Astrocyte of the spinal cord (primary cell): ENCODE data around the gene XPO4.
"Not testable (repeated sequence)": the region's sequence is repeated elsewhere in the genome, so short reads cannot be mapped to it uniquely, and the experiment has no call there.

Experiments used
- DNase-seq: peaks from one replicate; pipeline ENCODE4 v3.0.0; 2011; ENCODE audit warnings: low read depth, low spot score
- H3K4me3 ChIP-seq: 2 replicates; pipeline ENCODE4 v1.5.1; 2011; ENCODE audit warnings: low read depth, mild to moderate bottlenecking, low read length, moderate library complexity
- CTCF ChIP-seq: IDR thresholded peaks from 2 replicates; pipeline ENCODE4 v1.5.1; 2012; ENCODE audit warnings: low read depth, mild to moderate bottlenecking, low read length, inconsistent platforms
- in situ Hi-C: cut with HindIII; loops from 2 replicates; pipeline ENCODE4 v1.10.0; 2017; ENCODE audit warnings: low sequenced_read_pairs

The XPO4 gene

DNA sequence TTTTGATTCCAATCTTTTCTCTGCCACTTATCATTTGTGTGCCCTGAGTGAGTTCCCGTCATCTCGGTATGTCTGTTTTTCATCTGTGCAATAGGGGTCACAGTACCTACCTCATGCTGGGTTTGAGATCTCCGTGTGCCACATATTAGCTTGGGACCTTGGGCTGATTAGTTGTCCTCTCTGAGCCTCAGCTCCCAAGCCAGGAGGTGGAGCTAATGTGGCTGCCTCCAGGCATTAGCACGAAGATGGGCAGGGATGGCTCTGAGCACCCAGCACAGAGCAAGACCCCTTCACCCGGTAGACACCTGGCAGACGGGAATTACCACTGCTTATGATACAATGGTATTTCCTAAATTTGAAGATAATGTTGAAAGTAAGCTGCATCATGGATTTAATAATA is 35.8 kb upstream of the XPO4 start:
- in situ Hi-C loops = no loop called here
- H3K4me3 ChIP-seq = no peak overlapping the region
- TF ChIP-seq CTCF = no peak
- DNase-seq = no peak

DNA sequence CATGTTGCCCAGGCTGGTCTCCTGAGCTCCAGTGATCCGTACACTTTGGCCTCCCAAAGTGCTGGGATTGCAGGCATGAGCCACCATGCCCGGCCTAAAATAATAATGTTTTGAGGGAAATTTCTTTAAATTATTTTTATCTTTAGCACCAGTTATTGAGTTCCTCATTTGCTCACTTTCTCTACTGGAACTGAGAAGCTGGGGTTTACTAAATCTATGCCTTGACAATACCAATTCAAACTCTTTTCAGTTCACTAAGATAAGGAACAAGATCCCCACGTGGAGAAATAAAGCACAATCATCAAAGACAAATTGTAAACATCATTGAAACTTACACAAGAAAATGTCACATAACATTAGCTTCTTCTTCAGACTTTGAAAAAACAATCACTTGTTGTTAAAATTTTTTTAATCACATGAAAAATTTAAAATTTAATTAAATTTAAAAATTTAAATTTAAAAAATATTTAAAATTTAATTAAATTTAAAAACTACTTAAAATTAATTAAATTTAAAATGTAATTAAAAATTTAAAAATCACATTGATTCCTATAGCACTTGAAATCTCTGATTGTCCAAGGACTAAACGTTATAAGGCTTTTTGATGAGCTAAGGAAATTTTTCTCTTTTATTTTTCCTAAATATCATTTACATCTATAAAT is 25.2 kb upstream of the XPO4 start:
- DNase-seq = no peak
- H3K4me3 ChIP-seq = no peak overlapping the region
- TF ChIP-seq CTCF = no peak
- in situ Hi-C loops = no loop called here

DNA sequence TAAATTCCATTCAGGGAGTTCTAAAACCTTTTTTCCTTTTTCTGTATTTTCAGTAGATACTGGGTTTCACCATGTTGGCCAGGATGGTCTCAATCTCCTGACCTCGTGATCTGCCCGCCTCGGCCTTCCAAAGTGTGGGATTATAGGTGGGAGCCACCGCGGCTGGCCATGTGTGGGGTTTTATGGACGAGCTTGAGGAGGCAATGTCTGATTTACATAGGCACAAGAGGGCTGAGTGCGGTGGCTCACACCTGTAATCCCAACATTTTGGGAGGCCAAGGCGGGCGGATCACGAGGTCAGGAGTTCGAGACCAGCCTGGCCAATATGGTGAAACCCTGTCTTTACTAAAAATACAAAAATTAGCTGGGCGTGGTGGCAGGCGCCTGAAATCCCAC is 22.8 kb upstream of the XPO4 start:
- in situ Hi-C loops, DNase-seq, H3K4me3 ChIP-seq: not testable (repeated sequence)

DNA sequence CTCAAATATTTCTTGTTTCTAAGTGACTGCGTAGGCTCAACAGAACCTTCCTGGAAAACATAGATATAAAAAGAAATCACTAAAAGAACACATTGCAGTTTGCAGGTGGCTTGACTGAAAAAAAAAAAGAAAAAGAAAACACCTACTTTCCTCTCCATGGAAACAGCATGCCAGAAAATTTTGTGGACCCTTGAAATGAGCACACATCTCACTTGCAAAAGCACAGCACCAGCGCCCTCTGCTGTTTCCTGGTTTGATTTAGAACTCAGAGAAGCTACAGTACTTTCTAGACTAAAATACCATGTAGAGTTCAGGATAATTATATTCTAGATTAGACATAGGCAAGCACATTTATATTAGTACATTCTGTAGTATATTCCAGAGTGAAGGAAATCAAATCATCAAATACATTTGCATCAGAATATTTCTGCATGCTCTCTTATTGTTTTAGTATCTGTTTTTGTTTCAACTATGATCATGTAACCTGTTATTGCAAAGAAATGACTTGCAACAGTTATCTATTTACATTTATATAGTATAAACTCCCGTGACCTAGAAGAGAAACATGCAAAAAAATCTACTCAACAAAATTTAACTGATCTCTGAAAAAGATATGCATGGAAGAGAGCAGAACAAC is 22.3 kb upstream of the XPO4 start:
- H3K4me3 ChIP-seq = no peak overlapping the region
- DNase-seq = peak; percentile 86
- in situ Hi-C loops = no loop called here
- TF ChIP-seq CTCF = peak; percentile 81

DNA sequence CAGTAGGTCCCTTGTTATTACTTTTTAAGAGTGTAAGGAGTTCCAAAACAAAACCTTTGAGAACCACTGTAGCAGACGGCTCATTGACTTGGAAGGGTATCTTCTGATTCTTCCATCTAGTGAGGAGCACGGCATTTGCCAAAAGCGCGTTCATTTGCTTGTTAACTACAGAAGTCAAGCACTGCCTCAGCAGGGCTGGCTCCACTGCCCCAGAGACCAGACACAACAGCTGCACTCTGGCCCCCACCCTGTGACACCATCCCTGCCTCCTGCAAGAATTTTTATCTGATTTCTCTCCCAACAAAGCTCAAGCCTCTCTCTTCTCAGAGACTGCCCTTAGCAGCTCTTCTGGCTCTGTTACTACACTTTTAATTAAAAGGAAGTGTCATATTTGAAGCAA is 20.7 kb upstream of the XPO4 start:
- in situ Hi-C loops = no loop called here
- no peak for DNase-seq
- TF ChIP-seq CTCF = no peak
- H3K4me3 ChIP-seq = no peak overlapping the region

DNA sequence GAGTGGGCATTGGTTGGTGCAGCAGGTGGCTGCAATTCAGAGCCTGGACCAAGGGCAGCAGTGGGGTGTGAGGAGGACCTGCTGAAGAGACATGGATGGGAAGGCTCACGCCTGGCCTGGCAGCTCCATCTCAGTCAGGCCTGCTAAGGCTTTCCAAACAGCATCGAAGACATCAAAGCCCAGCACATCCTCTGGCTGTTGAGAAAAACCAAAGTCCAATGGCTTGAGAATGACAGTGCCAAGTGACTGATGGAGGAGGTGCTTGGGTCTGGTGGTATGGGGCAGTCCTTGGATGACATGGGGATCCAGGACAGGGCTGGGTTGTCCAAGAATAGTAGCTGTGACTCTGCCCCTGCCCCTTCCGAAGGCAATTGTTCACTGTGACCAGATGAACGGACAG is 19.0 kb upstream of the XPO4 start:
- H3K4me3 ChIP-seq = no peak overlapping the region
- no peak for DNase-seq
- TF ChIP-seq CTCF = no peak
- in situ Hi-C loops = no loop called here

GRCh38 chr13:20915676-20916075 is 13.1 kb upstream of the XPO4 start:
- H3K4me3 ChIP-seq, in situ Hi-C loops, DNase-seq: not testable (repeated sequence)
